HepG2 (cell line): ENCODE data around the gene GPT2. TPM values are rescaled to one million over a fixed set of nuclear protein-coding genes. Genes with fewer than 3 reads are reported as not detected.

Experiments
- CENPBD1 ChIP-seq: sonication (generic); formaldehyde crosslinking; IDR thresholded peaks from 2 replicates; pipeline ENCODE4 v1.8.0; 2022; ENCODE audit warnings: missing genetic modification reagents, low read depth, mild to moderate bottlenecking, borderline replicate concordance
- HDAC1 ChIP-seq: sonication (generic); formaldehyde crosslinking; IDR thresholded peaks from 2 replicates; pipeline ENCODE4 v1.5.1; 2020; ENCODE audit warnings: mild to moderate bottlenecking, missing genetic modification reagents
- MZF1 ChIP-seq: sonication (generic); formaldehyde crosslinking; IDR thresholded peaks from 2 replicates; pipeline ENCODE4 v1.8.1; 2023; ENCODE audit warnings: mild to moderate bottlenecking, missing genetic modification reagents, borderline replicate concordance
- NCOA1 ChIP-seq: sonication (generic); formaldehyde crosslinking; IDR thresholded peaks from 2 replicates; pipeline ENCODE4 v1.9.0; 2021; ENCODE audit warnings: missing genetic modification reagents
- NR0B2 ChIP-seq: sonication (generic); formaldehyde crosslinking; IDR thresholded peaks from 2 replicates; pipeline ENCODE4 v1.4.0; 2020; ENCODE audit warnings: mild to moderate bottlenecking, missing genetic modification reagents
- NR2F6 ChIP-seq, 2 experiments: IDR thresholded peaks; 2 replicates each; pipeline ENCODE4 v1.6.1; 2016; ENCODE audit warnings: antibody characterized with exemption in 1 of 2, mild to moderate bottlenecking in 1 of 2
- SALL1 ChIP-seq: sonication (generic); formaldehyde crosslinking; IDR thresholded peaks from 2 replicates; pipeline ENCODE4 v1.8.0; 2022; ENCODE audit warnings: mild to moderate bottlenecking, missing genetic modification reagents
- SNAPC4 ChIP-seq: sonication (generic); formaldehyde crosslinking; IDR thresholded peaks from 2 replicates; pipeline ENCODE4 v1.4.0; 2020; ENCODE audit warnings: mild to moderate bottlenecking, missing genetic modification reagents
- SOX6 ChIP-seq, 2 experiments: fragments of 450-650 bp in 1 of 2; sonication (generic) in 1 of 2; formaldehyde crosslinking in 1 of 2; IDR thresholded peaks; 2 replicates each; pipeline versions ENCODE4 v1.4.0 to v1.6.1; 2017 to 2020; ENCODE audit warnings: antibody characterized with exemption in 1 of 2, mild to moderate bottlenecking in 1 of 2, missing genetic modification reagents in 1 of 2
- TBX2 ChIP-seq: sonication (generic); formaldehyde crosslinking; IDR thresholded peaks from 2 replicates; pipeline ENCODE4 v1.5.0; 2020; ENCODE audit warnings: missing genetic modification reagents, mild to moderate bottlenecking, borderline replicate concordance
- TGIF2 ChIP-seq: IDR thresholded peaks from 2 replicates; pipeline ENCODE4 v1.6.1; 2016; ENCODE audit warnings: control low read depth, missing compliant biosample characterization
- ZFP36 ChIP-seq: fragments of 150-350 bp; IDR thresholded peaks from 2 replicates; pipeline ENCODE4 v1.6.1; 2018; ENCODE audit warnings: borderline replicate concordance, low read length, low read depth; ENCODE audit not compliant: partially characterized antibody
- ZKSCAN8 ChIP-seq: IDR thresholded peaks from 2 replicates; pipeline ENCODE4 v1.6.1; 2016; ENCODE audit warnings: borderline replicate concordance, missing genetic modification reagents, missing compliant biosample characterization
- ZMAT5 ChIP-seq: sonication (generic); formaldehyde crosslinking; IDR thresholded peaks from 2 replicates; pipeline ENCODE4 v1.5.0; 2020; ENCODE audit warnings: mild to moderate bottlenecking, low read depth, missing genetic modification reagents, borderline replicate concordance
- ZNF205 ChIP-seq: IDR thresholded peaks from 2 replicates; pipeline ENCODE4 v1.6.1; 2018; ENCODE audit warnings: missing biosample characterization, missing genetic modification reagents
- ZNF224 ChIP-seq: sonication (generic); formaldehyde crosslinking; IDR thresholded peaks from 2 replicates; pipeline ENCODE4 v1.5.0; 2020; ENCODE audit warnings: mild to moderate bottlenecking, missing genetic modification reagents
- ZNF441 ChIP-seq: sonication (generic); formaldehyde crosslinking; IDR thresholded peaks from 2 replicates; pipeline ENCODE4 v1.7.0; 2021; ENCODE audit warnings: missing genetic modification reagents, borderline replicate concordance
- ZNF501 ChIP-seq: sonication (generic); formaldehyde crosslinking; IDR thresholded peaks from 2 replicates; pipeline ENCODE4 v1.5.1; 2020; ENCODE audit warnings: mild to moderate bottlenecking, moderate library complexity, missing genetic modification reagents
- ZNF619 ChIP-seq: sonication (generic); formaldehyde crosslinking; IDR thresholded peaks from 2 replicates; pipeline ENCODE4 v1.4.0; 2020; ENCODE audit warnings: mild to moderate bottlenecking, missing genetic modification reagents
- ZNF710 ChIP-seq: sonication (generic); formaldehyde crosslinking; IDR thresholded peaks from 2 replicates; pipeline ENCODE4 v1.5.0; 2020; ENCODE audit warnings: mild to moderate bottlenecking, missing genetic modification reagents, borderline replicate concordance
- ZSCAN30 ChIP-seq: sonication (generic); formaldehyde crosslinking; IDR thresholded peaks from 2 replicates; pipeline ENCODE4 v1.5.0; 2020; ENCODE audit warnings: mild to moderate bottlenecking, missing genetic modification reagents
- polyA plus RNA-seq, 8 experiments: library from polyadenylated mRNA; depleted of rRNA in 3 of 8; stranded (reverse) in 7 of 8; unstranded in 1 of 8; fragments of >200 nt; fragmentation: Illumina TruSeq in 4 of 8; extraction: Trizol in 4 of 8; gene quantifications; 2 replicates each; pipeline versions ENCODE4 v1.2.1 to v1.2.3, GENCODE V29; 2011 to 2016; ENCODE audit warnings: low read depth in 4 of 8, missing spikeins in 1 of 8, mixed read lengths in 1 of 8; ENCODE audit not compliant: insufficient read depth in 1 of 8
- total RNA-seq, 5 experiments: library from RNA; depleted of rRNA; stranded (reverse); fragments of >200 nt; fragmentation: Illumina TruSeq; extraction: Trizol; gene quantifications; 2 replicates each; pipeline ENCODE4 v1.2.3, GENCODE V29; 2016; ENCODE audit warnings: low read depth in 1 of 5

The GPT2 gene
- total and polyA plus RNA-seq, 2 of the 13 experiments (the other 11 are each of a cell fraction or from before 2014, with no cell fraction given), result 138 to 267 TPM

- TF ChIP-seq TBX2 (CRISPR knock-in tag) (peak; percentile 38; the same call in 1 of the 2 replicates), ZNF710 (CRISPR knock-in tag) (0 out of 2 replicates have a peak, but pooled peaks have one; percentile 27), SOX6 (IDR thresholded peaks at IDR 0.05) (no peak), SOX6 (CRISPR knock-in tag; IDR thresholded peaks at IDR 0.05) (peak; percentile 8; the same call in 1 of the 2 replicates), ZSCAN30 (no peak), MZF1 (CRISPR knock-in tag) (no peak), ZFP36 (peak; percentile 26), ZNF441 (CRISPR knock-in tag) (peak; percentile 2; the same call in 1 of the 2 replicates), ZNF205 (no peak), ZKSCAN8 (CRISPR knock-in tag) (0 out of 2 replicates have a peak, but pooled peaks have one; percentile 36), ZNF619 (CRISPR knock-in tag) (0 out of 2 replicates have a peak, but pooled peaks have one; percentile 75), NCOA1 (CRISPR knock-in tag) (no peak), NR0B2 (CRISPR knock-in tag) (no peak), SNAPC4 (CRISPR knock-in tag) (no peak), ZMAT5 (no peak), ZNF501 (CRISPR knock-in tag) (peak; percentile 16; the same call in 1 of the 2 replicates), CENPBD1 (peak; percentile 56; the same call in 1 of the 2 replicates), NR2F6 (IDR thresholded peaks at IDR 0.05) (no peak), NR2F6 (CRISPR knock-in tag; IDR thresholded peaks at IDR 0.05) (no peak), TGIF2 (CRISPR knock-in tag) (no peak), ZNF224 (CRISPR knock-in tag) (0 out of 2 replicates have a peak, but pooled peaks have one; percentile 55), HDAC1 (CRISPR knock-in tag) (peak; percentile 0), SALL1 (CRISPR knock-in tag) (no peak)
Measured at GRCh38 chr16:46947900-46948547, 63.9 kb downstream of the GPT2 start (continued).
